ENCODE measurements around the gene PTTG1IP.

DNA sequence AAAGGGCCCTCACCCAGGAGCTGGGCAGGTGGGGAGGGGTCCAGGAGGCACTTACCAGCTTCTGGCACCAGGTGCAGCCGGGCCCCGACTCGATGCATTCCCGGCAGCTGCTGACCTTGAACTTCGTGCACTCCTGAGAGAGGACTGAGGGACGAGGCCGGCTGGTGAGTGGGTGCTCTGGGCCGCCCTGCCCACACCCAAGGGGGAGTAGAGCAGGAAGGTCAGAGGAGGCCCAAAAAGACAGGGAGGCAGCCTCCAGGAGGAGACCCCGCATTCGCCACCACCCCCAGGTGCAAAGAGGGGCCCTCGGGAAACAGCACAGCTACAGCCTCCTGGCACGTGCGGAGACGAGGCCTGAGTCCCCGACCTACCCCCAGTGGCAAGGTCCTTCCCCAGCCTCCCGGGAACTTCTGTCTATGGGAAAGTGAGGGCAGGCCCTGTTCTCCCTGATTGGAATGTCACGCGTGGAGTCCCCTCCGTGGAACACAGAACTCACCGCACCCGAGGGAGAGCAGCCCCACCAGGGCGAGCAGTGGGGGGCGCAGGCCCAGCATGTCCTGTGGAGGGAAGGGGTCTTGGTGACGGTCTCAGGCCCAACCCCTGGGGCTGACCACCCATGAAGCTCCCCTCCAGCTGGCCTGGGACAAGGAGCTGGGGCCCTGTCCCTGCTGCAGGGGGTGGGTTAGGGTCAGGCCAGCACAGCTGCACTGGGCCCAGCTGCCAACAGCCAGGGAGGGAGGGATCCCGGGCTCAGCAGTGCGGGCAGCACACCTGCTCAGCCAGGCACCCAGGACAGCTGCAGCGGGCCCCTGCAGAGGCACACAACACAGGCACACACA lies 37.0 kb upstream of the PTTG1IP start:
- TF ChIP-seq, protein P1, sequence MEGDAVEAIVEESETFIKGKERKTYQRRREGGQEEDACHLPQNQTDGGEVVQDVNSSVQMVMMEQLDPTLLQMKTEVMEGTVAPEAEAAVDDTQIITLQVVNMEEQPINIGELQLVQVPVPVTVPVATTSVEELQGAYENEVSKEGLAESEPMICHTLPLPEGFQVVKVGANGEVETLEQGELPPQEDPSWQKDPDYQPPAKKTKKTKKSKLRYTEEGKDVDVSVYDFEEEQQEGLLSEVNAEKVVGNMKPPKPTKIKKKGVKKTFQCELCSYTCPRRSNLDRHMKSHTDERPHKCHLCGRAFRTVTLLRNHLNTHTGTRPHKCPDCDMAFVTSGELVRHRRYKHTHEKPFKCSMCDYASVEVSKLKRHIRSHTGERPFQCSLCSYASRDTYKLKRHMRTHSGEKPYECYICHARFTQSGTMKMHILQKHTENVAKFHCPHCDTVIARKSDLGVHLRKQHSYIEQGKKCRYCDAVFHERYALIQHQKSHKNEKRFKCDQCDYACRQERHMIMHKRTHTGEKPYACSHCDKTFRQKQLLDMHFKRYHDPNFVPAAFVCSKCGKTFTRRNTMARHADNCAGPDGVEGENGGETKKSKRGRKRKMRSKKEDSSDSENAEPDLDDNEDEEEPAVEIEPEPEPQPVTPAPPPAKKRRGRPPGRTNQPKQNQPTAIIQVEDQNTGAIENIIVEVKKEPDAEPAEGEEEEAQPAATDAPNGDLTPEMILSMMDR (conservative IDR thresholded peaks at IDR 0.05; ENCODE audit: low read depth, low read length) = no peak
- TF ChIP-seq EZH2 (IDR thresholded peaks at IDR 0.05; ENCODE audit: low read length, unreplicated experiment) = no peak
- TF ChIP-seq EZH2phosphoT487 (IDR thresholded peaks at IDR 0.05; ENCODE audit: borderline replicate concordance, low read length) = no peak
